ENCODE measurements around the gene CHAF1B. TPM values are rescaled to one million over a fixed set of nuclear protein-coding genes. Genes with fewer than 3 reads are reported as not detected.

CHAF1B gene
- total and polyA plus RNA-seq, 9 donors: 1.6 to 3.9 (median 2.7) TPM

DNA sequence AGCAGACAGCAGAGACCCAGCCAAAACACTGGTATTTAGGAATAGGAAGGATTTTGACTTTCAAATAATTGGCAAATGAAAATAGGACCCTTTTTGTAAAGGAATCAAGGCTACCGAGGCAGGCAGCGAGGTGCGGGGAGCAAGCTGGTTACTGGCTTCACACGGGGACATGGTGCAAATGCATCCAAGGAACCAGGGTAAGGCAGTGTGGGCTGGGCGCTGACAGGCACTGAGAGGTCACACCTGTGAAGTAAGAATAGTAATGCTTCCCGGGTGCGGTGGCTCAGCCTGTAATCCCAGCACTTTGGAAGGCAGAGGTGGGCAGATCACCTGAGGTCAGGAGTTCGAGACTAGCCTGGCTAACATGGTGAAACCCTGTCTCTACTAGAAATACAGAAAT is 15.5 kb downstream of the CHAF1B start:
- Histone ChIP-seq H3K27me3 (no peaks in the 10 kb centered on the region), H3K4me1 (ENCODE audit: insufficient read depth) (no peaks in the 10 kb centered on the region), H3K4me3 (no peak overlapping the region), H3K27ac (no peak overlapping the region), H3K36me3 (no peaks in the 10 kb centered on the region), H3K9me3 (no peaks in the 10 kb centered on the region)
- intact Hi-C loops (cut with DNase I): no loop called here
- 91 to 96% (median 93%) methylated on average over 8 of the region's 8 CpGs for WGBS, 3 donors
- TF ChIP-seq, protein P1, sequence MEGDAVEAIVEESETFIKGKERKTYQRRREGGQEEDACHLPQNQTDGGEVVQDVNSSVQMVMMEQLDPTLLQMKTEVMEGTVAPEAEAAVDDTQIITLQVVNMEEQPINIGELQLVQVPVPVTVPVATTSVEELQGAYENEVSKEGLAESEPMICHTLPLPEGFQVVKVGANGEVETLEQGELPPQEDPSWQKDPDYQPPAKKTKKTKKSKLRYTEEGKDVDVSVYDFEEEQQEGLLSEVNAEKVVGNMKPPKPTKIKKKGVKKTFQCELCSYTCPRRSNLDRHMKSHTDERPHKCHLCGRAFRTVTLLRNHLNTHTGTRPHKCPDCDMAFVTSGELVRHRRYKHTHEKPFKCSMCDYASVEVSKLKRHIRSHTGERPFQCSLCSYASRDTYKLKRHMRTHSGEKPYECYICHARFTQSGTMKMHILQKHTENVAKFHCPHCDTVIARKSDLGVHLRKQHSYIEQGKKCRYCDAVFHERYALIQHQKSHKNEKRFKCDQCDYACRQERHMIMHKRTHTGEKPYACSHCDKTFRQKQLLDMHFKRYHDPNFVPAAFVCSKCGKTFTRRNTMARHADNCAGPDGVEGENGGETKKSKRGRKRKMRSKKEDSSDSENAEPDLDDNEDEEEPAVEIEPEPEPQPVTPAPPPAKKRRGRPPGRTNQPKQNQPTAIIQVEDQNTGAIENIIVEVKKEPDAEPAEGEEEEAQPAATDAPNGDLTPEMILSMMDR (IDR thresholded peaks at IDR 0.05): no peak
- no peak for TF ChIP-seq EP300 (IDR thresholded peaks at IDR 0.05)
- TF ChIP-seq POLR2A (IDR thresholded peaks at IDR 0.05): no peak
- no peak for DNase-seq

DNA sequence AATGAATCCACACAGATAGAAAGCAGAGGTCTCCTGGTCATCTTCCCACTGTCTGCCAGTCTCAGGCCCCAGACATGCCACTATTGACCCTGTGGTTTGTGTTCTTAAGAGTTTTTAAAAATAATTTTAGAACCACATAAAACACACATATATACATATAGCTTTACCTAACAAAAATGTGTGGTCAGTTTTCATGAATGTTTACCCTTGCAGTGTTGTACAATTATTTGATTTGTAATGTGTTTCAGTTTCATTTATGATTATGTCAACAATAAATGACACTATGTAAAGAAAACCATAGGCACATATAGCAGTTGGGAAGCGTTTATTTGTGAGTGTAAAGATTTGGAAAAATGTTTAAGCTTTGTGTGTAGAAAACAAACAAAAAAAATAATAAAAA is 17.1 kb downstream of the CHAF1B start:
- intact Hi-C loops (cut with DNase I): no loop called here
- WGBS, 3 donors: 87 to 91% (median 89%) methylated on average over 1 of the region's 1 CpG
- Histone ChIP-seq H3K27me3 (no peaks in the 10 kb centered on the region), H3K4me3 (no peak overlapping the region), H3K9me3 (no peaks in the 10 kb centered on the region), H3K36me3 (no peaks in the 10 kb centered on the region), H3K27ac (no peak overlapping the region), H3K4me1 (ENCODE audit: insufficient read depth) (no peaks in the 10 kb centered on the region)
- TF ChIP-seq, protein P1 (IDR thresholded peaks at IDR 0.05): no peak
- TF ChIP-seq POLR2A (IDR thresholded peaks at IDR 0.05): no peak
- no peak for TF ChIP-seq EP300 (IDR thresholded peaks at IDR 0.05)
- DNase-seq: no peak

DNA sequence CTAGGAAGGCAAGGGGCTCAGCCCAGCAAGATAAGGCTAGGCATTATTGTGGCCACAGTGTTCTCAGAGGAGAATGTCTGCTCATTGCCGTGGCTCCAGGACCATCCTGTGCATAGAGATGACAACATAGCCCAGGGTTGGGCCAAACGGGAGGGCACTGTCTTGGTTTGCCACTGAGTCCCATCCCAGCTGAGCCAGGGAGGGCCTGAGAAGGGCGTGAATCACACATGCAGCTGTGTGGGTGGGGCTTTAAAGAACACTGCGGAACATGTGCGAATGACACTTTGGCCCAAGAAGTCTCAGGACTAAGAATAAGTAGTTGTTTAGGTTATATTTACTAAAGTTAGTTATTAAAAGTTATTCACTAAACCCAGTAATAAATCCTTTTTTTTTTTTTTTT is 18.5 kb downstream of the CHAF1B start:
- no peaks in the 10 kb centered on the region for H3K9me3 ChIP-seq
- no peak for DNase-seq
- no peak overlapping the region for H3K27ac ChIP-seq
- WGBS, 3 donors: 84 to 92% (median 92%) methylated on average over 5 of the region's 5 CpGs
- H3K4me3 ChIP-seq: no peak overlapping the region
- no peaks in the 10 kb centered on the region for H3K36me3 ChIP-seq
- TF ChIP-seq EP300 (IDR thresholded peaks at IDR 0.05) (no peak), POLR2A (IDR thresholded peaks at IDR 0.05) (no peak)
- TF ChIP-seq, protein P1 (IDR thresholded peaks at IDR 0.05): no peak
- intact Hi-C loops (cut with DNase I): no loop called here
- H3K27me3 ChIP-seq: no peaks in the 10 kb centered on the region
- no peaks in the 10 kb centered on the region for H3K4me1 ChIP-seq (ENCODE audit: insufficient read depth)

DNA sequence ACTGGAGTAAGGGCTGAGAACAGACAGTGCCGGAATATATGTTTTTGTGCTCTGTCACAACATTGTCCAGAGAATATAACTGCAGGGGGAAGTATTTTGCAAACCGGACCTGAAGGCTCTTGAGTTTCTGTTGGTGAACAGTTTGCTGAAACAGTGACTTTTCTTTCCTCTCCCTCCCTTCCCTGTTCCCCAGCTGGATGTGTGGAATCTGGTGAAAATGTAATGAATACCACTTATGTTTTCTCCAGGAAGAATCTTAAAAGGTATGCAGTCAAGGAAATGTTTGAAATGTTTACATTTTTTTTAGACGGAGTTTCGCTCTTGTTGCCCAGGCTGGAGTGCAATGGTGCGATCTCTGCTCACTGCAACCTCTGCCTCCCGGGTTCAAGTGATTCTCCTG is 23.4 kb downstream of the CHAF1B start:
- TF ChIP-seq POLR2A (IDR thresholded peaks at IDR 0.05): no peak
- TF ChIP-seq, protein P1 (IDR thresholded peaks at IDR 0.05): no peak
- no peak for TF ChIP-seq EP300 (IDR thresholded peaks at IDR 0.05)
- 49 to 64% (median 56%) methylated on average over 6 of the region's 6 CpGs for WGBS, 3 donors
- H3K27me3 ChIP-seq: no peaks in the 10 kb centered on the region
- H3K27ac ChIP-seq: no peak overlapping the region
- no peak overlapping the region for H3K4me3 ChIP-seq
- H3K9me3 ChIP-seq: no peaks in the 10 kb centered on the region
- no peaks in the 10 kb centered on the region for H3K4me1 ChIP-seq (ENCODE audit: insufficient read depth)
- no peak for DNase-seq
- intact Hi-C loops (cut with DNase I): no loop called here
- no peaks in the 10 kb centered on the region for H3K36me3 ChIP-seq

DNA sequence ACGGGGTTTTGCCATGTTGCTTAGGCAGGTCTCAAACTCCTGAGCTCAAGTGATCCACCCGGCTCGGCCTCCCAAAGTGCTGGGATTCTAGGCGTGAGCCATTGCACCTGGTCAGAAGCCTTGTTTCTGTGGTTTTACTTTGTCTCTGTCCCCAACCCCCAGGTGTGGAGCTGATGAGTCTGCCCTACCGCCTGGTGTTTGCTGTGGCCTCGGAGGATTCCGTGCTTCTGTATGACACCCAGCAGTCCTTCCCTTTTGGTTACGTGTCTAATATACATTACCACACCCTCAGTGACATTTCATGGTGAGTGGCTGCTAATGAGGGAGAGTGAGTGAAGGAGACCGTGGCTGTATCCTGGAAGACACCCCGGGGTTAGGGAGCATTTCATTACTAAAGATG is 26.1 kb downstream of the CHAF1B start:
- DNase-seq: no peak
- TF ChIP-seq POLR2A (IDR thresholded peaks at IDR 0.05) (no peak), EP300 (IDR thresholded peaks at IDR 0.05) (no peak)
- TF ChIP-seq, protein P1 (IDR thresholded peaks at IDR 0.05): no peak
- Histone ChIP-seq H3K36me3 (no peaks in the 10 kb centered on the region), H3K27ac (no peak overlapping the region), H3K4me1 (ENCODE audit: insufficient read depth) (no peaks in the 10 kb centered on the region), H3K27me3 (no peaks in the 10 kb centered on the region), H3K4me3 (no peak overlapping the region), H3K9me3 (no peaks in the 10 kb centered on the region)
- WGBS, 3 donors: 97 to 98% (median 98%) methylated on average over 10 of the region's 10 CpGs
- intact Hi-C loops (cut with DNase I): no loop called here

Measured in ovary (tissue), 9 donors.